Upper lobe of left lung (tissue), 6 donors: ENCODE results near the gene SPOP. TPM values are rescaled to one million over a fixed set of nuclear protein-coding genes. Genes with fewer than 3 reads are reported as not detected.

Experiments
- ATAC-seq, 2 donors: fragments of 200-7000 bp; cut with Tn5 transposase; one replicate each; pipeline ENCODE4 v1.9.1; 2022; ENCODE audit warnings: mild to moderate bottlenecking in 2 of 2, moderate library complexity in 2 of 2; ENCODE audit not compliant: low FRiP score in 2 of 2
- DNase-seq, 2 donors: peaks; one replicate each; pipeline ENCODE4 v3.0.0-alpha.2; 2019 to 2020
- H3K27ac ChIP-seq, 4 donors: fragments of 200-600 bp; sonication (generic); one replicate each; pipeline ENCODE4 v1.5.1; 2016 to 2019
- H3K27me3 ChIP-seq, 4 donors: fragments of 200-600 bp; sonication (generic); one replicate each; pipeline ENCODE4 v1.5.1; 2017 to 2019
- H3K36me3 ChIP-seq, 4 donors: fragments of 200-600 bp; sonication (generic); one replicate each; pipeline ENCODE4 v1.5.1; 2016 to 2019
- H3K4me1 ChIP-seq, 4 donors: fragments of 200-600 bp; sonication (generic); one replicate each; pipeline ENCODE4 v1.5.1; 2018 to 2019
- H3K4me3 ChIP-seq, 4 donors: fragments of 200-600 bp; sonication (generic); one replicate each; pipeline ENCODE4 v1.5.1; 2017 to 2019; ENCODE audit warnings: mild to moderate bottlenecking in 2 of 4, moderate library complexity in 1 of 4
- H3K9me3 ChIP-seq, 4 donors: fragments of 200-600 bp; sonication (generic); one replicate each; pipeline ENCODE4 v1.5.1; 2018 to 2019
- CTCF ChIP-seq, 6 experiments: fragments of 450-650 bp in 4 of 6; fragments of 200-600 bp in 2 of 6; sonication (generic) in 2 of 6; IDR thresholded peaks; one replicate each; pipeline ENCODE4 v1.5.1; 2016 to 2019; ENCODE audit warnings: antibody characterized with exemption in 6 of 6
- EP300 ChIP-seq, 4 donors: sonication (generic); formaldehyde crosslinking; IDR thresholded peaks; one replicate each; pipeline ENCODE4 v1.5.1; 2017; ENCODE audit warnings: antibody characterized with exemption in 4 of 4, control low read depth in 2 of 4
- POLR2A ChIP-seq, 4 donors: fragments of 450-650 bp; IDR thresholded peaks; one replicate each; pipeline ENCODE4 v1.5.1; 2016 to 2017; ENCODE audit warnings: antibody characterized with exemption in 4 of 4, mild to moderate bottlenecking in 2 of 4
- POLR2AphosphoS5 ChIP-seq, 2 donors: sonication (generic); formaldehyde crosslinking; IDR thresholded peaks; one replicate each; pipeline ENCODE4 v1.5.1; 2017; ENCODE audit warnings: antibody characterized with exemption in 2 of 2
- WGBS, 2 donors: methylation state at CpG; one replicate each; pipeline ENCODE4 v1.1.5; 2017 to 2018; 5-methylcytosine and 5-hydroxymethylcytosine counted together
- total RNA-seq, 6 donors: library from RNA; depleted of rRNA in 4 of 6; stranded (reverse); fragments of >200 nt in 4 of 6; gene quantifications; one replicate each; pipeline versions ENCODE4 v1.1.0 to v1.2.1, GENCODE V29; 2016 to 2021
- donor health status: DM: no; HTN: no; CAD: no; lungs with moderate emphysema.
- donor health status: DM: no; HTN: yes; CAD: no; lungs with severe emphysema.

SPOP gene
- total RNA-seq, 6 donors from 2014 or later, result 56.6 to 99.2 (median 80.4) TPM

- DNase-seq, result no peak
- no peak for ATAC-seq
- Histone ChIP-seq H3K27me3 (no peaks in the 10 kb centered on the region), H3K4me1 (peaks cover 23 to 46% (median 36%) of the 10 kb centered on the region in 4 donors), H3K4me3 (no peak overlapping the region), H3K9me3 (no peaks in the 10 kb centered on the region), H3K27ac (no peak overlapping the region), H3K36me3 (no peaks in the 10 kb centered on the region)
- 87 to 89% methylated on average over 4 of the region's 4 CpGs for WGBS, 2 donors
- TF ChIP-seq EP300 (IDR thresholded peaks at IDR 0.05), result no peak
Measured at GRCh38 chr17:49692751-49693150, 14.9 kb upstream of the SPOP start.

- ATAC-seq, result no peak
- Histone ChIP-seq H3K4me3 (no peak overlapping the region), H3K27ac (peak overlapping the region in 3 of 4 donors; percentile 50 to 85 (median 67)), H3K27me3 (no peaks in the 10 kb centered on the region), H3K9me3 (no peaks in the 10 kb centered on the region), H3K4me1 (peaks cover 31 to 56% (median 43%) of the 10 kb centered on the region in 4 donors), H3K36me3 (no peaks in the 10 kb centered on the region)
- TF ChIP-seq EP300 (IDR thresholded peaks at IDR 0.05) (no peak), CTCF (IDR thresholded peaks at IDR 0.05) (no peak), POLR2AphosphoS5 (IDR thresholded peaks at IDR 0.05) (no peak), POLR2A (IDR thresholded peaks at IDR 0.05) (no peak)
- 57 to 63% methylated on average over 8 of the region's 8 CpGs for WGBS, 2 donors
- no peak for DNase-seq
Measured at GRCh38 chr17:49691677-49692191, 13.8 kb upstream of the SPOP start.

DNA sequence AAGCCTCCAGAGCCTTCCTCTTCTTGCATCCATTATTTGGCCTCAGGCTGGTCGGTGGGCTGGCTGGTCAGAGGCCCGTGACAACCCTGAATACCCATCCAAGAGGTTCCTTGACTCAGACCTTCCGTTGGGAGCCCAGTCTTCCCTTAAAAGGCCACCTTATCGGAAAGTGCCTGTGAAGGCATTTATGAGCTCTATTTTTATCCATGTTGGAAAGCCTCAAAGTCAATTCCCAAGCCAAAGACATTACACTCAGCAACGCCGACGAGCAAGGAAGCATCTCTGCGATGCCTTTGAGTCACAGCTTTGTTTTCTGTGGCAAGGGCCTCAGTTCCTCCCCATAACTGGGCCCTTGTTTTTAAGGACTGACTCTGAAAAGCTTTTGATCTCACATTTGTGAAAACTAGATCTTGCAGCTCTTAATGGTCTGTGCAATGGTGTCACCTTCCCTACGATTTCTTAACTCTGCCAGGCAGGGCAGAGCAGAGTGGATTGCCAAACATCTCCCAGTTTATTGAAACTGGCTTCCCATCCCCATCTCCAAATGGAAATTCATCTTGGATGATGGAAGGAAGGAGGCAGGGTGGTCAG lies 13.3 kb upstream of the SPOP start:
- Histone ChIP-seq H3K4me1 (peaks cover 35 to 57% (median 45%) of the 10 kb centered on the region in 4 donors), H3K9me3 (no peaks in the 10 kb centered on the region), H3K36me3 (no peaks in the 10 kb centered on the region), H3K27me3 (no peaks in the 10 kb centered on the region), H3K4me3 (no peak overlapping the region), H3K27ac (peak overlapping the region in 3 of 4 donors; percentile 50 to 85 (median 67))
- no peak for TF ChIP-seq POLR2AphosphoS5 (IDR thresholded peaks at IDR 0.05)
- no peak for TF ChIP-seq POLR2A (IDR thresholded peaks at IDR 0.05)
- peak in 1 of 2 donors; percentile 10 for ATAC-seq
- DNase-seq, result no peak
- WGBS, 2 donors, result 82 to 83% methylated on average over 9 of the region's 9 CpGs

DNA sequence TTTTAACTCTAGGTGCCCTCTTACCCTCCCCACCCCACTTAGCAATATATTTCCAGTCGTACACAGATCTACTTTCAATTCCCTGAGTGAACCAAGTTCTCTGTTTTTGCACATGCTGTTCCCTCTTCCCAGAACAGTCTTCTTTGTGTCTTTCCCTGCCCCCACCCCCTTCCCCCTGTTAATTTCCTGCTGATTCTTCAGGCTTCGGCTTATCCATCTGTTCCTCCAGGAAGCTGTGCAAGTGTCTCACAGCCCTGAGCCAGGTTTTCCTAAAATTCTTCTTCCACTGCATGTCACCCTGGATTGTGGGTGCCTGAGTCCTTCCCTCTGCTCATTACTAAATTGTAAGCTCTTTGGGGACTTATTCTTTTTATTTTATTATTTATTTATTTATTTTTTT lies 12.4 kb upstream of the SPOP start:
- no peak overlapping the region for H3K4me3 ChIP-seq
- DNase-seq (no peak), ATAC-seq (no peak)
- WGBS, 2 donors, result 38 to 45% methylated on average over 2 of the region's 2 CpGs
- peak overlapping the region in 1 of 4 donors; percentile 85 for H3K27ac ChIP-seq
- H3K36me3 ChIP-seq, result no peaks in the 10 kb centered on the region
- H3K4me1 ChIP-seq, result peaks cover 35 to 54% (median 44%) of the 10 kb centered on the region in 4 donors
- TF ChIP-seq POLR2A (IDR thresholded peaks at IDR 0.05) (no peak), CTCF (IDR thresholded peaks at IDR 0.05) (no peak), EP300 (IDR thresholded peaks at IDR 0.05) (no peak), POLR2AphosphoS5 (IDR thresholded peaks at IDR 0.05) (no peak)
- H3K27me3 ChIP-seq, result no peaks in the 10 kb centered on the region
- no peaks in the 10 kb centered on the region for H3K9me3 ChIP-seq

DNA sequence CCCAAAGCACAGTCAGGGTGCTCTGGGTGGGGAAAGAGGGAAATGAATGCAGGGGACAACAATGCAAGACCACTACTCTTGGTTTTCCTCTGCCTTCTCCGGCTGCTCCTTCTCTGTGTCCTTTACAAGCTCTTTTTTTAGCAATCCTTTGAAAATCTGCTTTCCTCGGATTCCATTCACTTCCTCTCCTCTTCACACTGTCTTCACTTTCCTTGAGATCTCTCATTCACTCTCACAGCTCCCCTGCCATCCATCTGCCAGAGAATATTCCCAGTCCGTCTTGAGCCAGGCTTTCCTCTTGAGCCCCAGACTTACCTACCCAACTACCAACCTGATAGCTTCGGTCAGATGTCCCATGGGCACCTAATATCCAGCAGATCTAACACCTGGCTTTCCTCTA lies 11.0 kb upstream of the SPOP start:
- WGBS, 2 donors, result 80 to 85% methylated on average over 4 of the region's 4 CpGs
- ATAC-seq (no peak), DNase-seq (no peak)
- TF ChIP-seq POLR2A (IDR thresholded peaks at IDR 0.05) (no peak), EP300 (IDR thresholded peaks at IDR 0.05) (no peak), POLR2AphosphoS5 (IDR thresholded peaks at IDR 0.05) (no peak), CTCF (IDR thresholded peaks at IDR 0.05) (no peak)
- no peaks in the 10 kb centered on the region for H3K9me3 ChIP-seq
- peak overlapping the region; percentile 70 to 85 (median 82) for H3K27ac ChIP-seq
- no peak overlapping the region for H3K4me3 ChIP-seq
- H3K36me3 ChIP-seq, result no peaks in the 10 kb centered on the region
- H3K4me1 ChIP-seq, result peaks cover 35 to 52% (median 42%) of the 10 kb centered on the region in 4 donors
- no peaks in the 10 kb centered on the region for H3K27me3 ChIP-seq
